Endodermal cell (in vitro differentiated cells): ENCODE measurements around the gene LYRM4. TPM values are rescaled to one million over a fixed set of nuclear protein-coding genes. Genes with fewer than 3 reads are reported as not detected.

ENCODE experiments used
- DNase-seq: peaks from one replicate; pipeline ENCODE4 v3.0.0-alpha.2; 2017
- H3K27ac ChIP-seq: 2 replicates; pipeline ENCODE4 v1.5.1; 2013; ENCODE audit warnings: mild to moderate bottlenecking, low read depth, low read length, moderate library complexity
- H3K27me3 ChIP-seq: 2 replicates; pipeline ENCODE4 v1.6.1; 2013; ENCODE audit warnings: mild to moderate bottlenecking, low read length, moderate library complexity; ENCODE audit not compliant: insufficient read depth, control insufficient read depth, poor library complexity, severe bottlenecking
- H3K36me3 ChIP-seq: 2 replicates; pipeline ENCODE4 v1.7.0; 2013; ENCODE audit warnings: mild to moderate bottlenecking, low read length, moderate library complexity; ENCODE audit not compliant: control insufficient read depth, insufficient read depth
- H3K4me1 ChIP-seq: one replicate; pipeline ENCODE4 v1.7.0; 2013; ENCODE audit warnings: low read length; ENCODE audit not compliant: control insufficient read depth, insufficient read depth
- H3K4me3 ChIP-seq: 2 replicates; pipeline ENCODE4 v1.5.1; 2013; ENCODE audit warnings: mild to moderate bottlenecking, low read length, moderate library complexity
- H3K9ac ChIP-seq: 2 replicates; pipeline ENCODE4 v1.6.1; 2013; ENCODE audit warnings: mild to moderate bottlenecking, low read length, moderate library complexity; ENCODE audit not compliant: poor library complexity, severe bottlenecking; ENCODE audit errors: extremely low read depth
- H3K9me3 ChIP-seq: 2 replicates; pipeline ENCODE4 v1.6.1; 2013; ENCODE audit warnings: mild to moderate bottlenecking, low read length, moderate library complexity; ENCODE audit not compliant: control insufficient read depth
- H3K27ac Mint-ChIP-seq: 2 replicates; pipeline ENCODE4 v1.8.0; 2020; ENCODE audit warnings: mixed read lengths
- H3K27me3 Mint-ChIP-seq: 2 replicates; pipeline ENCODE4 v1.8.0; 2021; ENCODE audit warnings: mild to moderate bottlenecking, mixed read lengths; ENCODE audit not compliant: insufficient read depth
- H3K36me3 Mint-ChIP-seq: 2 replicates; pipeline ENCODE4 v1.8.0; 2020; ENCODE audit warnings: low read depth, mixed read lengths
- H3K4me1 Mint-ChIP-seq: 2 replicates; pipeline ENCODE4 v1.8.0; 2020; ENCODE audit warnings: mixed read lengths
- H3K4me3 Mint-ChIP-seq: 2 replicates; pipeline ENCODE4 v1.8.0; 2020; ENCODE audit warnings: mild to moderate bottlenecking, moderate library complexity, mixed read lengths
- H3K9me3 Mint-ChIP-seq: 2 replicates; pipeline ENCODE4 v1.8.0; 2020; ENCODE audit warnings: mild to moderate bottlenecking, mixed read lengths
- WGBS, 2 experiments: methylation state at CpG; one replicate each; pipeline versions ENCODE4 v1.1.5 to v1.1.7; 2013; ENCODE audit warnings: missing lambda C conversion rate in 2 of 2, mixed read lengths in 1 of 2; ENCODE audit not compliant: insufficient coverage in 1 of 2, insufficient read length in 1 of 2; 5-methylcytosine and 5-hydroxymethylcytosine counted together
- total RNA-seq, 2 donors: library from RNA; stranded (reverse); fragmentation: NEBNext Ultra II Directional in 1 of 2; extraction: Animal tissue kit (Norgen Biotek cat#: 25700) in 1 of 2; gene quantifications; 2 replicates in 1 of 2; 3 replicates in 1 of 2; pipeline ENCODE4 v1.2.1, GENCODE V29; 2021
- TF ChIP-seq, protein P1 (sequence below): fragments of 200-600 bp; sonication (generic); conservative IDR thresholded peaks from 2 replicates; pipeline ENCODE4 v1.5.0; 2021; ENCODE audit warnings: antibody characterized with exemption, mild to moderate bottlenecking

The LYRM4 gene
- total RNA-seq, 2 donors from 2014 or later = 32.1 to 44.3 TPM

DNA sequence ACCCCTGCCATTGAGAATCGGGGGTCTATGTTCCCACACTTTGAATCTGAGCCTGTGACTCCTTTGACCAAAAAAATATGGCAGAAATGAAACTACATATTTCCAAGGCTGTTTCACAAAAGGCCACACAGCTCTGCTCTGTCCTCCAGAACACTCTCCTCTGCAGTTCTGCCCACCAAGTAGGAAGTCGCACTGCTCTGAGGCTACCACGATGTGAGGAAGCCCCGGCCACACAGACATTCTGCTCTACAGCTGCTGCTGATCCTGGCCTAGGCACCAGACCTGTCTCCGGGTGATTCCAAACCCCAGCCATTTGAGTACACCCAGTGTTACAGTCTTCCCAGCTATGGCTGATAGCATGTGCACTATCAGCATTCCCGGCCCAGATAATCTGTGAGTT lies 85.1 kb downstream of the LYRM4 start:
- Histone ChIP-seq H3K27ac (no peak overlapping the region), H3K4me1 (no peaks in the 10 kb centered on the region), H3K27me3 (no peaks in the 10 kb centered on the region), H3K4me3 (no peak overlapping the region), H3K9me3 (no peaks in the 10 kb centered on the region), H3K9ac (no peak overlapping the region), H3K36me3 (no peaks in the 10 kb centered on the region)
- DNase-seq = no peak
- Mint-ChIP-seq H3K4me1 (peaks cover 5% of the 10 kb centered on the region), H3K9me3 (no peaks in the 10 kb centered on the region), H3K27me3 (no peaks in the 10 kb centered on the region), H3K36me3 (no peaks in the 10 kb centered on the region), H3K4me3 (no peak overlapping the region), H3K27ac (no peak overlapping the region)
- TF ChIP-seq, protein P1, sequence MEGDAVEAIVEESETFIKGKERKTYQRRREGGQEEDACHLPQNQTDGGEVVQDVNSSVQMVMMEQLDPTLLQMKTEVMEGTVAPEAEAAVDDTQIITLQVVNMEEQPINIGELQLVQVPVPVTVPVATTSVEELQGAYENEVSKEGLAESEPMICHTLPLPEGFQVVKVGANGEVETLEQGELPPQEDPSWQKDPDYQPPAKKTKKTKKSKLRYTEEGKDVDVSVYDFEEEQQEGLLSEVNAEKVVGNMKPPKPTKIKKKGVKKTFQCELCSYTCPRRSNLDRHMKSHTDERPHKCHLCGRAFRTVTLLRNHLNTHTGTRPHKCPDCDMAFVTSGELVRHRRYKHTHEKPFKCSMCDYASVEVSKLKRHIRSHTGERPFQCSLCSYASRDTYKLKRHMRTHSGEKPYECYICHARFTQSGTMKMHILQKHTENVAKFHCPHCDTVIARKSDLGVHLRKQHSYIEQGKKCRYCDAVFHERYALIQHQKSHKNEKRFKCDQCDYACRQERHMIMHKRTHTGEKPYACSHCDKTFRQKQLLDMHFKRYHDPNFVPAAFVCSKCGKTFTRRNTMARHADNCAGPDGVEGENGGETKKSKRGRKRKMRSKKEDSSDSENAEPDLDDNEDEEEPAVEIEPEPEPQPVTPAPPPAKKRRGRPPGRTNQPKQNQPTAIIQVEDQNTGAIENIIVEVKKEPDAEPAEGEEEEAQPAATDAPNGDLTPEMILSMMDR = no peak
- WGBS, 2 experiments = 89 to 96% methylated on average over 4 to 6 of the region's 6 CpGs

DNA sequence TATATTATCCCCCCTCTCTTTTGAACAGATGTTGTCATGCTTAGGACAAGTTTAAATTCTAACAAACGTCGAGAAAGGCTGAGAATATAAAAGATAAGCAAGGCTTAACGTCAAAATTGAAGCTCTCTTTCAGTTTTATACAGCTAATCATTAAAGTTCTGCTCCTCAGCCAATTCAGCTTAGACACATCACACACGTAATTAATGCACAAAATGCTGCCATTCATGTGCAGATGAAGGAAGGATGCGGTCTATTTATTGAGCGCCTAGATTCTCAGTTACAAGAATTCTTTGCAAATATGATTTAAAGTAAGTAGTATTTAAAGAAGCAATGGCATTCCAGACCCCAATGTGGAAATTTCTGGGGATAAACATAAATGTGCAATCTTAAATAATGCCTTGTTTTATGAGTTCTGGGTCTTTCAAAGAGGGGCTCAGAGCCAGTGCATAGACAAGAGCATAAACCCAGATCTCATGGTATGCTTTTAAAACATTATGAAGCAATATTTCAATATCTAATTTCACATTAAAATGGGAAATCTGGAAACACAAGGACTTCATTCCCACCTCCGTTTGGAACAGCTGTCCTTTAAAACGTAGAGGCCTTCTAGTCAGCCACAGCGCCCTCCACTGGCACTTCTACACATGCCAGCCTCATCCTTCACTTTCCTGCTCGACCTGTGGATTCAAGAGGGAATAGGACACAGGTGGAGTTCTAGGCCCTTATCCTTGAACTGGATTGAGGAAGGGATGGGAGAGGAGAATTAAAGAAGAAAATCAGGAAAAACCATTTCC lies 85.8 kb downstream of the LYRM4 start:
- TF ChIP-seq, protein P1 = peak; percentile 92
- Mint-ChIP-seq H3K9me3 (no peaks in the 10 kb centered on the region), H3K4me1 (peaks cover 3% of the 10 kb centered on the region), H3K27me3 (no peaks in the 10 kb centered on the region), H3K4me3 (no peak overlapping the region), H3K27ac (no peak overlapping the region), H3K36me3 (no peaks in the 10 kb centered on the region)
- no peak overlapping the region for H3K4me3 ChIP-seq
- H3K4me1 ChIP-seq = no peaks in the 10 kb centered on the region
- H3K9ac ChIP-seq = no peak overlapping the region
- H3K36me3 ChIP-seq = no peaks in the 10 kb centered on the region
- no peak overlapping the region for H3K27ac ChIP-seq
- peak; percentile 91 for DNase-seq
- no peaks in the 10 kb centered on the region for H3K9me3 ChIP-seq
- 61 to 66% methylated on average over 7 to 10 of the region's 10 CpGs for WGBS, 2 experiments
- H3K27me3 ChIP-seq = no peaks in the 10 kb centered on the region

DNA sequence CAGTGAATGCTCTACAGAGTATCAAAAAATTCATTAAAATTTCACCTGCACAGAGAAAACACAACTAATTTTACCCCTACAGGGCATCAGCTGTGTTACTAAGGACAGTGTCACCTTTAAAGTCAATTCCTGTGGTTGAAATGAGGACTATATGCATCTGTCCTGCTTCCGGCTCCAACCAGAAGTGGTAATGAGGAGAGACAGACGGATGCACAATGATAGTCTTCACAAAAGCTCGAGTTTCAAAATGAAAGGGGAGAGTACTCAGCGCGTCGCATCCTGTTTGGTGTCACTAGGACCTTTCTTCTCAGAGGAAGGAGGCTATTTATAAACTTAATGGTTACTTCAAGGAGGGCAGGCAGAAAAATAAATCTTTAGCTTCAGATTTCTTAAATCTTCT lies 86.5 kb downstream of the LYRM4 start:
- Mint-ChIP-seq H3K4me3 (no peak overlapping the region), H3K9me3 (no peaks in the 10 kb centered on the region), H3K27me3 (no peaks in the 10 kb centered on the region), H3K27ac (no peak overlapping the region), H3K4me1 (peaks cover 3% of the 10 kb centered on the region), H3K36me3 (no peaks in the 10 kb centered on the region)
- no peaks in the 10 kb centered on the region for H3K36me3 ChIP-seq
- 74 to 92% methylated on average over 6 of the region's 6 CpGs for WGBS, 2 experiments
- DNase-seq = no peak
- no peak overlapping the region for H3K4me3 ChIP-seq
- no peaks in the 10 kb centered on the region for H3K27me3 ChIP-seq
- no peak overlapping the region for H3K9ac ChIP-seq
- TF ChIP-seq, protein P1 = no peak
- no peaks in the 10 kb centered on the region for H3K4me1 ChIP-seq
- no peaks in the 10 kb centered on the region for H3K9me3 ChIP-seq
- peak overlapping the region; percentile 80 for H3K27ac ChIP-seq
